ENCODE measurements around the gene NCBP3. TPM values are rescaled to one million over a fixed set of nuclear protein-coding genes. Genes with fewer than 3 reads are reported as not detected.
"Not testable (repeated sequence)": the region's sequence is repeated elsewhere in the genome, so short reads cannot be mapped to it uniquely, and the experiment has no call there.

NCBP3 gene
- total RNA-seq, 1 experiment from 2014 or later, result 17.0 TPM

DNA sequence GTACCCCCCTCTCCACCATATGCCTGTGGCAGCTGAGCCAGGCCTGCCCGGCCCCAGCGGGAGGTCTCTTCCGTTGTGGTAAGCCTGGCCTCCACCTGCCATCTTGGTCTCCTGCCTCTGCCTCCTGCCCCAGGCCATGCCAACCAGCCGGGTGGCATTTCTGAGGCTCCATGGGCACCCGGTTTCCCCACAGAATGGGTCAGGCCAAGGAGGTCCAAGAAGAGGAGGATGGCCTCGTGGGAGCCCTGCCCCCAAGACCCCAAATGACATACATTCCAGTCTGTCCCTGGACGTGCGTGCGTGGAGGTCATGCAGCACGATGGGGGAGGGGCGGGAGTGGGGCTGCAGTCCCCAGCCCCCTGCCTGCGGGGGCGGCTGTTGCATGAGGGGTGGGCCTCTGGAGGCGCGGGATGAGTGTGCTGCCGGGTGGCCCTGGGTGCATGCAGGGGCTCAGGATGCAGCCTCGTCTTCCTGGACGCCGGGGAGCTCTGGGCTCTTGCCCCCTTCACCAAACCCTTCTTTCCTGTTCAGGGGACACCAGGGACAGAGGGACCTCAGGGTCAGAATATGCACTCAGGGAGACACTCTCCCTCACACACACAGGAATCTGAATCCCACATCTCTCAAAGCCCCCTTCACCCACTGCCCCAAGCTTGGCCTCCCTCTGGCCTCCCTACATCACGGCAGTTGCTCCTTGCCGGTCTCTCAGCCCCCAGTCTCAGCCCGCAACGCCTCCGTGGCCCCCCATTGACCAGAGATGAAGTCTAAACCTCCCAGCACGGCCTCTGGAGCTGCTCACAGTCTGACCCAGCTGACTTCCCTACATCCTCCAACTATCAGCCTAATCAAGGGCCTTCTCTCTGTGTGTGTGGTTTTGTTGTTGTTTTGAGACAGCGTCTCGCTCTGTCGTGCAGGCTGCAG lies 16.0 kb upstream of the NCBP3 start:
- Histone ChIP-seq H3K4me3 (ENCODE audit: low read length) (no peak overlapping the region), H3K36me3 (ENCODE audit: insufficient read depth, low read length) (no peaks in the 10 kb centered on the region), H4K20me1 (ENCODE audit: insufficient read depth, low read depth, low read length) (no peaks in the 10 kb centered on the region), H3K27ac (ENCODE audit: low read length) (no peak overlapping the region), H3K4me2 (ENCODE audit: low read depth, low read length, poor library complexity, severe bottlenecking) (no peak overlapping the region), H3K79me2 (ENCODE audit: low read length) (no peaks in the 10 kb centered on the region), H3K4me1 (ENCODE audit: low read length) (peaks cover 12% of the 10 kb centered on the region), H2AFZ (ENCODE audit: low read length) (no peak overlapping the region), H3K9me2 (replicated peaks; ENCODE audit: insufficient read depth, low read length) (no peaks in the 10 kb centered on the region), H3K9ac (ENCODE audit: low read length) (no peak overlapping the region), H3K27me3 (ENCODE audit: low read length) (no peaks in the 10 kb centered on the region), H3K9me3 (ENCODE audit: low read length) (no peaks in the 10 kb centered on the region)
- DNase-seq, result no peak

DNA sequence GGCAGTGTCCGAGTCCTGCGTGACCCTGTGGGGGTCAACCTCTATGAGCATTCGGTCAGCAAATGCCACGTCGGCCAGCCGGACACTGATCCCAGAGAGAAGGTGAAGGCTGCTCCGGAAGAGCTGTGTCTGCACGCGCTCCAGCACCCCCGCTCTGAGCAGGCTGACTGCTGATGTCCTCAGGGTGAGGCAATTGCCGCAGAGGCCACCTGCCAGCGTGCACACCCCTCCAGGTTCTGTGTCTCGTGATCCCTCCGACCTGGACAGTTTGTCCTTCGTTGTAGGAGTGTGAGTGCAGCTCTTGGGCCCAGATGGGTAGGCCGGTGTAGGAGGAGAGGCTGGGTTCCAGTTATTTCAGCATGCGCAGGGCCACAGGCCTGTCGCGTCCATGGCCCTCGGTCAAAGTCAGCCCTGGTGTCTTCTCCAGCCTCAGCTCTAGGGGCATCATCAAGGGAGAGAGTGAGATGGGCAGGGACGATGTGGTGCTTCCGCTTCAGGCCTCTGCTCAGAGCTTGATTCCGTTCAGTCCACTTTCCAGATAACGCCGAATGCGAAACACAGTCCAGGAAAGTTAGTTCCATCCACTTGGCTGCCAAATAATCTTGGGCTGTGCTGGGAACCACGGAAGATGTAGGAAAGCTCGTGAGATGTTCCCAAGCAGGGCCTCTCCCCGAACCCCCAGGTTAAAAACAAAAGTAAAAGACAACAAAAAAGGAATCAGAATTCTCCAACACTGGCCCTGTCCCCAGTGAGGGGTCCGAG lies 15.1 kb upstream of the NCBP3 start:
- Histone ChIP-seq H4K20me1 (ENCODE audit: insufficient read depth, low read depth, low read length) (no peaks in the 10 kb centered on the region), H3K36me3 (ENCODE audit: insufficient read depth, low read length) (no peaks in the 10 kb centered on the region), H3K9me2 (replicated peaks; ENCODE audit: insufficient read depth, low read length) (no peaks in the 10 kb centered on the region), H3K9ac (ENCODE audit: low read length) (no peak overlapping the region), H3K4me2 (ENCODE audit: low read depth, low read length, poor library complexity, severe bottlenecking) (no peak overlapping the region), H3K9me3 (ENCODE audit: low read length) (no peaks in the 10 kb centered on the region), H3K27me3 (ENCODE audit: low read length) (no peaks in the 10 kb centered on the region), H2AFZ (ENCODE audit: low read length) (no peak overlapping the region), H3K4me3 (ENCODE audit: low read length) (no peak overlapping the region), H3K27ac (ENCODE audit: low read length) (no peak overlapping the region), H3K4me1 (ENCODE audit: low read length) (peaks cover 12% of the 10 kb centered on the region), H3K79me2 (ENCODE audit: low read length) (no peaks in the 10 kb centered on the region)
- DNase-seq, result no peak

DNA sequence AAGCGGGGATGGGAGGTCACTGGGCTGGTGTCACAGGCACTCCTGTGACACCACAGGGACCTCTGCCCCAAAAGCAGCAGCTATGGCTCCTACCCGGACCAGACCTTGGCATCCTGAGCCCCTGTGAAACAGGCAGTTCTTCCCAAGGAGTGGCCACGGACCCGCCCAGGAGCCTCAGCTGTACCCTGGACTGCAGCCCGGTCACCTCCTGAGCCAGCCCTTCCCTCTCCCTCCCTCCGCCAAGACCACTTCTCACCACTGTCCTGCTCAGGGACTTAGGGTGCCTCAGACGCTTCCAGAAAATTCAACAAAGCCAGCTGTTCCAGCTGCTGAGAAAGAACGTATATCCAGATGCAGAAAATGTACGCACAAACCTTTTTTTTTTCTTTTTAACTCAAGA lies 13.9 kb upstream of the NCBP3 start:
- H3K4me2 ChIP-seq (ENCODE audit: low read depth, low read length, poor library complexity, severe bottlenecking), result no peak overlapping the region
- H3K79me2 ChIP-seq (ENCODE audit: low read length), result no peaks in the 10 kb centered on the region
- peaks cover 4% of the 10 kb centered on the region for H3K4me1 ChIP-seq (ENCODE audit: low read length)
- no peak overlapping the region for H3K4me3 ChIP-seq (ENCODE audit: low read length)
- no peaks in the 10 kb centered on the region for H3K9me3 ChIP-seq (ENCODE audit: low read length)
- H3K27me3 ChIP-seq (ENCODE audit: low read length), result no peaks in the 10 kb centered on the region
- H3K36me3 ChIP-seq (ENCODE audit: insufficient read depth, low read length), result no peaks in the 10 kb centered on the region
- no peak for DNase-seq
- no peak overlapping the region for H2AFZ ChIP-seq (ENCODE audit: low read length)
- H3K9ac ChIP-seq (ENCODE audit: low read length), result no peak overlapping the region
- H4K20me1 ChIP-seq (ENCODE audit: insufficient read depth, low read depth, low read length), result no peaks in the 10 kb centered on the region
- H3K27ac ChIP-seq (ENCODE audit: low read length), result no peak overlapping the region
- H3K9me2 ChIP-seq (replicated peaks; ENCODE audit: insufficient read depth, low read length), result no peaks in the 10 kb centered on the region

DNA sequence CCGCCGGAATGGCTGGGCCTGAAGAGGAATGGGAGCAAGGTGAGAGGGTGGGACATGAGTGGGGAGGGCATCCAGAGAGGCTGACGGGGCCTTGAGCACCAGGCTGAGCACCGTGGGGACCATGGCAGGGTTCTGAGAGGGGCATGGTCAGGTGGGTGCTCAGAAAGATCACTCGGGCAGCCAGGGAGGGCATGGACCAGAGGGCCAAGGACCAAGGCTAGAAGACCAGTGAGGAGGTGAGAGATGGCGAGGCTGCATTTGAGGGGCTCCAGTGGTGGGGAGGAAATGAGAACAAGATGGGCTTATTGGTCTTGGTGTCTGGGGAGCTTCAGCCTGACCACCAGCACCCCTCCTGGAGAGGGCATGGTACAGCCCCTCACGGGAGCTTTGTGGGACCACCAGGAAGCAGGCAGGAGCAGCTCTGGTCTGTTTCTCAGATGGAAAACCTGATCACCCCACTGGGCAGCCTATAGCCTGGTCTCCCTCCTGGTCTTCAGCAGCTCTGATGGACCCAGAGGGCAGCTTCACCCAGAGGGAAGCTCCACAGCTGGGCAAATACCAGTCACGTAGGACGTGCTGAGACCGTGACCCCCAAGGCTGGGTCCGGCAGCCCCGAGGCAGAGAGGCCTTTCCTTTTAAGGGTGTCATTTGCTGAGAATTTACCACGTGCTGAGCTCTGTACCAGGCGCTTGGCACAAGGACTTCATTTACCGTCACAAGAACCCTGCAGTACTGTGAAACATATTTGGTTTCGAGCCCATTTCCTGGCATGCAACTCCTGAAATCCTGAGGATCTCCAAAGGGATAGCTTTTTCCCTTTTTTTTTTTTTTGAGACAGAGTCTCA lies 11.4 kb upstream of the NCBP3 start:
- Histone ChIP-seq H3K9ac (ENCODE audit: low read length) (no peak overlapping the region), H3K9me3 (ENCODE audit: low read length) (no peaks in the 10 kb centered on the region), H3K4me1 (ENCODE audit: low read length) (no peaks in the 10 kb centered on the region), H4K20me1 (ENCODE audit: insufficient read depth, low read depth, low read length) (no peaks in the 10 kb centered on the region), H2AFZ (ENCODE audit: low read length) (no peak overlapping the region), H3K36me3 (ENCODE audit: insufficient read depth, low read length) (no peaks in the 10 kb centered on the region), H3K79me2 (ENCODE audit: low read length) (no peaks in the 10 kb centered on the region), H3K27ac (ENCODE audit: low read length) (no peak overlapping the region), H3K4me3 (ENCODE audit: low read length) (no peak overlapping the region), H3K27me3 (ENCODE audit: low read length) (no peaks in the 10 kb centered on the region), H3K4me2 (ENCODE audit: low read depth, low read length, poor library complexity, severe bottlenecking) (no peak overlapping the region), H3K9me2 (replicated peaks; ENCODE audit: insufficient read depth, low read length) (no peaks in the 10 kb centered on the region)
- DNase-seq, result no peak

DNA sequence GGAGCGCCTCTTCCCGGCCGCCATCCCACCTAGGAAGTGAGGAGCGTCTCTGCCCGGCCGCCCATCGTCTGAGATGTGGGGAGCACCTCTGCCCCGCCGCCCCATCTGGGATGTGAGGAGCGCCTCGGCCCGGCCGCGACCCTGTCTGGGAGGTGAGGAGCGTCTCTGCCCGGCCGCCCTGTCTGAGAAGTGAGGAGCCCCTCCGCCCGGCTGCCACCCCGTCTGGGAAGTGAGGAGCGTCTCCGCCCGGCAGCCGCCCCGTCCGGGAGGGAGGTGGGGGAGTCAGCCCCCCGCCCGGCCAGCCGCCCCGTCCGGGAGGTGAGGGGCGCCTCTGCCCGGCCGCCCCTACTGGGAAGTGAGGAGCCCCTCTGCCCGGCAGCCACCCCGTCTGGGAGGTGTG lies 8.2 kb upstream of the NCBP3 start:
- not testable (repeated sequence) for H3K9me2 ChIP-seq (replicated peaks; ENCODE audit: insufficient read depth, low read length); H3K9me3 ChIP-seq (ENCODE audit: low read length); H3K9ac ChIP-seq (ENCODE audit: low read length); H2AFZ ChIP-seq (ENCODE audit: low read length); DNase-seq; H3K79me2 ChIP-seq (ENCODE audit: low read length); H3K27ac ChIP-seq (ENCODE audit: low read length); H4K20me1 ChIP-seq (ENCODE audit: insufficient read depth, low read depth, low read length); H3K4me1 ChIP-seq (ENCODE audit: low read length); H3K4me2 ChIP-seq (ENCODE audit: low read depth, low read length, poor library complexity, severe bottlenecking); H3K36me3 ChIP-seq (ENCODE audit: insufficient read depth, low read length); H3K27me3 ChIP-seq (ENCODE audit: low read length); H3K4me3 ChIP-seq (ENCODE audit: low read length)

DNA sequence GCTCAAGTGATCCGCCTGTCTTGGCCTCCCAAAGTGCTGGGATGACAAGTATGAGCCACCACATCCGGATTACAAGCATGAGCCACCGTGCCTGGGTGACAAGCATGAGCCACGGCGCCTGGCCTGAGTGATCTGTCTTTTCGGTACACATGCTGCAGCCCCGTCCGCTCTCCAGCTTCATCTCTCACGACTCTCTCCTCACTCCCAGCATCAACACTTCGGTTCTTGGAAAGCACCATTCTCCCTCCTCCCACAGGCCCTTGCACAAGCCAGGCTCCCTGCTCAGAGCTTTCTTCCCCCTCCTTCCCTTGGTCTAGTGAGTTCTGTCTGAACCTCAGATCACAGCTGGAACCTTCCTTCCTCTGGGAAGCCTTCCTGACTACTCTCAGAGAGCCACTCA lies 6.5 kb upstream of the NCBP3 start:
- H3K4me1 ChIP-seq (ENCODE audit: low read length), result no peaks in the 10 kb centered on the region
- H4K20me1 ChIP-seq (ENCODE audit: insufficient read depth, low read depth, low read length), result no peaks in the 10 kb centered on the region

DNA sequence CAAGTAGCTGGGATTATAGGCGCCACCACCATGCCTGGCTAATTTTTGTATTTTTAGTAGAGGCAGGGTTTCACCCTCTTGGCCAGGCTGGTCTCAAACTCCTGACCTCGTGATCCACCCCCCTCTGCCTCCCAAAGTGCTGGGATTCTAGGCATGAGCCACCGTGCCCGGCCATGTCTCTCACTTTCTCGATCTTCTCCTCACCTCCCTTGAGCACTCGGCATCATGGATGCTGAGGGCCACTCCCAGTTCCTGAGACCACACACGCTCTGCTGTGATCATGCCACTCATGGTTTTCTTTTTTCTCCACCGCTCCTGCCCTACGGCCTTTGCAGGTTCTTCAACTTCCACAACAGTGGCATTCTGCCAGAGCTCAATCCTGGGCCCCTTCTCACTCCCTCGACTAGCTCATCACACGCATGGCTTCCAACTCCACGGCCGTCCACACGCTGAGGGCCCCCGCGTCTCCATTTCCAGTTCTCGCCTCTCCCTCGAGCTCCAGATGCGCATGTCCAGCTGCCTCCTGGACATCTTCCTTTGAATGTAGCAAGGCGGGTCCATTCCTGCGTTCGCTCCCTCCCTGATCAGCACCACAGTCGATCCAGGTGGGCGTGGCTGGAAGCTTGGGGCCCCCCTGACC lies 5.5 kb upstream of the NCBP3 start:
- DNase-seq, result no peak
- H3K4me3 ChIP-seq (ENCODE audit: low read length), result no peak overlapping the region
- H3K9me3 ChIP-seq (ENCODE audit: low read length), result no peaks in the 10 kb centered on the region
- H3K4me2 ChIP-seq (ENCODE audit: low read depth, low read length, poor library complexity, severe bottlenecking), result no peak overlapping the region
- H3K27ac ChIP-seq (ENCODE audit: low read length), result no peak overlapping the region
- no peaks in the 10 kb centered on the region for H4K20me1 ChIP-seq (ENCODE audit: insufficient read depth, low read depth, low read length)
- no peaks in the 10 kb centered on the region for H3K4me1 ChIP-seq (ENCODE audit: low read length)
- no peaks in the 10 kb centered on the region for H3K27me3 ChIP-seq (ENCODE audit: low read length)
- H2AFZ ChIP-seq (ENCODE audit: low read length), result no peak overlapping the region
- no peak overlapping the region for H3K9ac ChIP-seq (ENCODE audit: low read length)
- H3K36me3 ChIP-seq (ENCODE audit: insufficient read depth, low read length), result no peaks in the 10 kb centered on the region
- H3K9me2 ChIP-seq (replicated peaks; ENCODE audit: insufficient read depth, low read length), result no peaks in the 10 kb centered on the region
- H3K79me2 ChIP-seq (ENCODE audit: low read length), result no peaks in the 10 kb centered on the region

More for the DNA sequence above, 6.5 kb upstream of the NCBP3 start:
- no peak overlapping the region for H3K27ac ChIP-seq (ENCODE audit: low read length)
- no peaks in the 10 kb centered on the region for H3K9me2 ChIP-seq (replicated peaks; ENCODE audit: insufficient read depth, low read length)
- H3K9ac ChIP-seq (ENCODE audit: low read length), result no peak overlapping the region
- DNase-seq, result no peak
- no peaks in the 10 kb centered on the region for H3K9me3 ChIP-seq (ENCODE audit: low read length)
- no peaks in the 10 kb centered on the region for H3K36me3 ChIP-seq (ENCODE audit: insufficient read depth, low read length)
- H3K79me2 ChIP-seq (ENCODE audit: low read length), result no peaks in the 10 kb centered on the region
- no peak overlapping the region for H3K4me3 ChIP-seq (ENCODE audit: low read length)
- H3K27me3 ChIP-seq (ENCODE audit: low read length), result no peaks in the 10 kb centered on the region
- no peak overlapping the region for H3K4me2 ChIP-seq (ENCODE audit: low read depth, low read length, poor library complexity, severe bottlenecking)
- no peak overlapping the region for H2AFZ ChIP-seq (ENCODE audit: low read length)

Measured in Karpas-422 (cell line).